NCI-H2107 treated with DMSO at 0.1 percent for 48 hours (cell line): ENCODE measurements around the gene GON4L.
"Not testable (repeated sequence)": the region's sequence is repeated elsewhere in the genome, so short reads cannot be mapped to it uniquely, and the experiment has no call there.

Source experiments
- DNase-seq: peaks from one replicate; lab custom pipeline; 2025; ENCODE audit not compliant: unreplicated experiment; lab: John Stamatoyannopoulos, UW

GON4L gene

GRCh38 chr1:155827450-155827849, 29.6 kb downstream of the GON4L start:
- no peak for DNase-seq

GRCh38 chr1:155816351-155816750, 40.7 kb downstream of the GON4L start:
- DNase-seq: no peak

GRCh38 chr1:155813672-155814071, 43.3 kb downstream of the GON4L start:
- DNase-seq: no peak

DNA sequence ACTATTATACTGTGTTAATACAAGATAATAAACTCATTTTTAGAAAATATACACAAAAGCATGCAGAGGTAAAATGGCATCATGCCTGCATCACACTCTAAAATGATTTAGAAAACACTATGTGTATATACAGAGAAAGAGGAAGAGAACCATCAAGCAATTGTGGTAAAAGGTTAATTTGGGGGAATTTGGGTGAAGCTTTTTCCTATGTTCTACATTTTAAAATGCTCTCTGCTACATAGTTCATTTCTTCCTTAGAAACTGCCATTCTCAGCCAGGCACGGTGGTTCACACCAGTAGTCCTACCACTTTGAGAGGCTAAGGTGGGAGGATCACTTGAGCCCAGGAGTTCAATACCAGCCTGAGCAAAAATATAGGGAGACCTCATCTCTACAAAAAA, 44.1 kb downstream of the GON4L start:
- DNase-seq: no peak

- no peak for DNase-seq
These were observed 47.9 kb downstream of the GON4L start for GRCh38 chr1:155809088-155809487.

GRCh38 chr1:155801149-155801548, 55.9 kb downstream of the GON4L start:
- no peak for DNase-seq

GRCh38 chr1:155795618-155796017, 61.4 kb downstream of the GON4L start:
- DNase-seq: not testable (repeated sequence)

DNA sequence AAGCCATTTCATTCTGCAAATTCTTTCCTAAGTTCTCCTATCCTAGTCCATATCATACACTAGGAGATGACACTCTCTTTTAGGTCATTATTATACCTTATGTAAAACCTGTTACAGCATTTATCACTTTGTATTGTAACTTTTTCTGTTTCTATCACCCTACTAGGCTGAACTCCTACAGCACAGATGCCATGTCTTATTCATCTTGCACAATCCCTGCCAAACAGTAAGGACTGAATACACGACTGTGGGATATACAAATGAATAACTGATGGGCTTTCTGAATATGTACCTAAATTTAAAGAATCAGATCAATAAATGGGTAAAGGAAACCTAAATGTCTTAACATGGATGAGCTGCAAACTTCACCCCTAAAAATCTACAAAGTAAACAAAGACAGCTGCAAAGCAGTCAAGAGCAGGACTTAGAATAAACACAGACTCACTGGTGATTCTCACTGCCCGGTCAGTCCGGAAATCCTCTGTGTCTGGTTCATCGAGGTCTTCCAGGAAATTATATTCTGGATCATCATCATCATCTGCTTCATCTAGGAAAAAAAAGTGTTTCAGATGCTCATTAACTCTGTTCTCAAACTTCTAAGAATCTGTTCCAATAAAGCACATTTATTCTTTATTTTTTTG, 62.3 kb downstream of the GON4L start:
- DNase-seq: no peak

DNA sequence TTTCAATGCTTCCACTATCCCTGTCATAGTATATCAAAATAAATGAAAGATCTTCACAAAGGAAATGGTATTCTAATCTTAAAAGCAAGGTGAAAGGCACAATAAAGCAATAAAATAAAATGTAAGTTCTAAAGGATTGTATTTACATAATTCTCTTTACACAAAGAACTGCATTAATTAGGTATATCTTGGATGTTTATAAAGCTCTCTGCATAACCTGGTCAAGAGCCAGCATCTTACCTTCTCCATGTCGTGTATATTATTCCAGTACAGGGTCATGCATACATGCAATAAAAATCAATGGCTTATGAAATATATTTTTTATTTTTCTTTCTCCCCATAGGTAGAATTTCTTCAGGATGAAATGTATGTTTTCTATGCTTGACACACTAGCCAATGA, 63.8 kb downstream of the GON4L start:
- no peak for DNase-seq

GRCh38 chr1:155777582-155777981, 79.4 kb downstream of the GON4L start:
- no peak for DNase-seq

- DNase-seq: no peak
These were observed 80.6 kb downstream of the GON4L start for GRCh38 chr1:155776414-155776813.

DNA sequence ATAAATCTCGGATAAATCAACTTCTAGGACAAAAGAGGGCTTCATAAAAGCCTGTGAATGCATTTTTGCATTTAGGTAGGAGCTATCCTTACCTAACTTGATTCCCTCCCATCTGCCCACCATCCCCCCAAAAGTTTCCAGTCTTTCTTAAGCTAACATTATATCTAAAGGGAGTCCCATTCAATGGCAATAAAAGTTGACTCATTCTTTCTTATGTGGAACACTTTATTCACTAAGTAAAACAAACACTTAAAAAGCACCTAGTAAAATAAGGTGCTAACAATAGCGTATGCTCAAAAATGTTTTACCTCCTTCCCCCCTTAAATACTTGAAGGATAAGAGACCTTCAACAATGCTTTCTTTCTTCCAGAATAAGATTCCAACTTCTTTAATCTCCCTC, 83.8 kb downstream of the GON4L start:
- no peak for DNase-seq

DNA sequence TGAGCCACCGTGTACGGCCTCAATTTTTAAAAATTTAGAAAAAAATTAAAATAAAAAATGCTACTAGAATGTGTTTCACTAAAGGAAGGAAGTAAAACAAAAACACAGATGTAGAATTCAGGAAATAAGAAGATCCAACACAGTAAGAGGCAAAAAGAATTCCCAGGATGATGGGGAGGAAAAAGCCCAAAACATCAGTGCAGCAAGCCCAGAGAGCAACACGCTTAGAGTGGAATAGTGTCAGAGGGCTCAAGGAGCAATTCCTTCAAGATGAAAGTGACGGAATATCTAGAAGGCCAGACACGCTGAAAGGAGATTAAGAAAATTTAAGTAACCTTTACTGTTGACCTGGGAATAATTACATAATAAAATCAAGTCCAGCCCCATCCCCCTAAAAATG, 87.8 kb downstream of the GON4L start:
- no peak for DNase-seq

GRCh38 chr1:155767399-155767989, 89.5 kb downstream of the GON4L start:
- DNase-seq: not testable (repeated sequence)

DNA sequence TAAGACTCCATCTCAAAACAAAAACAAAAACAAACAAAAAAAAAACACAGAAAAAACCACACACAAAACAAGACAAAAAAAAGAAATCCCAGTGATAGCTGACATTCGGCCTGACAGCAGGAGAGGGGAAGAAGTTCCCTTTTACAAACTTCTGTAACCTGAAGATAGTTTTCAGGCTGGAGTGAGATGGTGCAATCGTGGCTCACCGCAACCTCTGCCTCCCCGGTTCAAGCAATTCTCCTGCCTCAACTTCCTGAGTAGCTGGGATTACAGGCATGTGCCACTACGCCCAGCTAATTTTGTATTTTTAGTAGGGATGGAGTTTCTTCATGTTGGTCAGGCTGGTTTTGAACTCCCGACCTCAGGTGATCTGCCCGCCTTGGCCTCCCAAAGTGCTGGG, 93.0 kb downstream of the GON4L start:
- DNase-seq: not testable (repeated sequence)

DNA sequence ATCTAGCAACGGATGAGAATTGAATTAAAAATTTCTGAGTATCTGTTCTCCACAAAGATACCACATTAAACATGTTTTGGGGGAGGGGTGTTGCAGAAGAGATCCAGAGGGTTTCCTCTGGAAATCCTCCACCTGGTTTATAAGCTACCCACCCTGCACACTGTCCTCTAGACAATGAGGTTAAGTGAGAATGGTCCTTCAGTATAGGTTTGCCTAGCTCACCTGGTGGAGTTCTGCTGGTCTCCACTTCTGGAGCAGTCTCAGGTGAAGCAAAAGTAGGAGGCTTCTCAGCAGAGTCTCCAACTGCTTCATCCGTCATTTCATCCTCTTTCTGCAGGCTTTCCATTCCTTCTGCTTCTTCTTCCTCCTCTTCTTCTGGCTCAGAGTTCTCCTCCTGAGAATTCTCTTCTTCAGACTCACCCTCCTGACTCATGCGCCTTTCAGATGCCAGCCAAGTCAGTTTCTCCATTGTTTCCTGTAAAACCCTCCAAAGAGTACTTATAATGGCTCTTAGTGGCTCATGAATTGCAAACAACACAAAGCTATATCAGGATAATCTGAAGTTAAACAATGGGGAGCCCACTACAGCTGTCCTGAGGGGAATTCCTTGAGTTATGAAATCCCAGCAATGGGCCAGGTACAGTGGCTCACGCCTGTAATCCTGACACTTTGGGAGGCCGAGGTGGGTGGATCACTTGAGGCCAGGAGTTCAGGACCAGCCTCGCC, 93.8 kb downstream of the GON4L start:
- not testable (repeated sequence) for DNase-seq

- no peak for DNase-seq
These were observed 95.1 kb downstream of the GON4L start for GRCh38 chr1:155761736-155762405.

- no peak for DNase-seq
These were observed 96.1 kb downstream of the GON4L start for GRCh38 chr1:155760751-155761475.

DNA sequence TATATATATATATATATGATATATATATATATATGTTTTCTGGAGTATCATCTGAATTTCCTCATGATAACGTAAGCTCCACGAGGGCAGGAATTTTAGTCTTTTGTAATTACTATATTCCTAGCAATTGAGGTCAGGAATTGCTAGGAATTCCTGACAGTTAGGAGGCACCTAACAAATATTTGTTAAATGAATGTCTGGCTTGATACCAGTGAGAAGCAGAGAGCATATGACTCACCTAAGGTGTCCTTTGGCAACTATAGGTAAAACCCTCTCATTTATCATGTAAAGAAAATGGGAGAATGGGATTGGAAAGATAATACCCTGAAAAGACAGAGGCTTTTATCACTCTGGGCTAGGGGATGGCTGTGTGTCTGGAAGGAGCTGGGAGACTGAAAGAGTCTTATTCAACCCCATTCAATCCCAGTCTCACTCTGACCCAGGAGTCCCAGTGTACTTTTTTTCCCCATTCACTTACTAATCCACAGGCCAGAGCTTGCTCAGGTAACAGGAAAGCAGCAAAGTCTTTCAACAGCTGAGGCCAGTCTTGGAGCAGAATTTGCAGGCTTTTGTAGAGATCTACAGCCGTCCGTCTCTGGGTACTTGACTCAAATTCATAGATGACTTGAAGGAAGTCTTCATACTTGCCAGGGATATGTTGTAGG, 96.9 kb downstream of the GON4L start:
- no peak for DNase-seq

- not testable (repeated sequence) for DNase-seq
These were observed 98.0 kb downstream of the GON4L start for GRCh38 chr1:155759017-155759416.

- DNase-seq: not testable (repeated sequence)
These were observed 108.9 kb downstream of the GON4L start for GRCh38 chr1:155748141-155748540.
